Measurements from ENCODE around the gene TCTN2. TPM values are rescaled to one million over a fixed set of nuclear protein-coding genes. Genes with fewer than 3 reads are reported as not detected.

TCTN2 gene
- total and polyA plus RNA-seq, 10 of the 15 experiments (the other 5 are each of a cell fraction or from before 2014, with no cell fraction given) = 0.55 to 5.5 (median 3.3) TPM

DNA sequence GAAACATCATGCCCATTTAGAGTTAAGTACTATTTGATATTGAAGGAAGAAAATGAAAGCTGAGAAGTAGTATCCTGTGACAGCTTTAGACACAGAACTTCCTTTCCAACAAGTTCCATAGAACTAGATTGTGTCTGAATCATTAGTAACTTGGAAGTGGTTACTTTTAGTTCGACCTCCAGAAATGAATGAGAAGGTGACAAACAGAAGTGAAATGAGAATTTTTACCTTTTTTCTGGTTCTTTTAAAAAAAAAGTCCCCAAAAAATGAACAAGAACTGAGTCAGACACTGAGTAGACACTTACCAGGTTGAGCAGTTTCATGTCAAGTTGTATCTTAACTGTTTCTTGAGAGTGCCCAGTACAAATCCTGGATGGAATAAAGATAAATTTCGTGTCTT lies 44.3 kb downstream of the TCTN2 start (continued):
- TF ChIP-seq, protein P1, sequence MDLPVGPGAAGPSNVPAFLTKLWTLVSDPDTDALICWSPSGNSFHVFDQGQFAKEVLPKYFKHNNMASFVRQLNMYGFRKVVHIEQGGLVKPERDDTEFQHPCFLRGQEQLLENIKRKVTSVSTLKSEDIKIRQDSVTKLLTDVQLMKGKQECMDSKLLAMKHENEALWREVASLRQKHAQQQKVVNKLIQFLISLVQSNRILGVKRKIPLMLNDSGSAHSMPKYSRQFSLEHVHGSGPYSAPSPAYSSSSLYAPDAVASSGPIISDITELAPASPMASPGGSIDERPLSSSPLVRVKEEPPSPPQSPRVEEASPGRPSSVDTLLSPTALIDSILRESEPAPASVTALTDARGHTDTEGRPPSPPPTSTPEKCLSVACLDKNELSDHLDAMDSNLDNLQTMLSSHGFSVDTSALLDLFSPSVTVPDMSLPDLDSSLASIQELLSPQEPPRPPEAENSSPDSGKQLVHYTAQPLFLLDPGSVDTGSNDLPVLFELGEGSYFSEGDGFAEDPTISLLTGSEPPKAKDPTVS (IDR thresholded peaks at IDR 0.05; ENCODE audit: low read depth, low read length) = no peak
- TF ChIP-seq CBX3 (IDR thresholded peaks at IDR 0.05; ENCODE audit: borderline replicate concordance, low read depth) (no peak), FOXM1 (IDR thresholded peaks at IDR 0.05; ENCODE audit: low read depth, low read length) (peak; percentile 15; the same call in 1 of the 2 replicates), CREM (IDR thresholded peaks at IDR 0.05; ENCODE audit: low read depth) (no peak), IRF4 (IDR thresholded peaks at IDR 0.05; ENCODE audit: low read depth, low read length) (0 out of 2 replicates have a peak, but pooled peaks have one; percentile 7), CBX5 (IDR thresholded peaks at IDR 0.05; ENCODE audit: low read depth) (no peak), MEF2A (IDR thresholded peaks at IDR 0.05; ENCODE audit: insufficient read depth, low read depth, low read length) (0 out of 2 replicates have a peak, but pooled peaks have one; percentile 20)

DNA sequence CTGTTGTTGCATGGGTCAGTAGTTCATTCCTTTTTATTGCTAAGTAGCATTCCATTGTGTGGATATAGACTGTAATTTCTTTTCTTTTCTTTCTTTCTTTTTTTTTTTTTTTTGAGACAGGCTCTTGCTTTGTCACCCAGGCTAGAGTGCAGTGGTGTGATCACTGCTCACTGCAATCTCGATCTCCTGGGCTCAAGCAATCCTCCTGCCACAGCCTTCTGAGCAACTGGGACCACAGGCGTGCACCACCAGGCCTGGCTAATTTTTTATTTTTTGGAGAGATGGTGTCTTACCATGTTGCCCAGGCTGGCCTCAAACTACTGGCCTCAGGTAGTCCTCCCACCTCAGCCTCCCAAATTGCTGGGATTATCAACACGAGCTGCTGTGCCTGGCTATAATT lies 46.4 kb downstream of the TCTN2 start:
- WGBS (ENCODE audit: insufficient coverage, insufficient replicate concordance, low lambda C conversion rate, missing lambda C conversion rate) = 93% methylated on average over 3 of the region's 3 CpGs
- no peak overlapping the region for H2AFZ ChIP-seq (ENCODE audit: control insufficient read depth, low read depth, low read length)
- BruUV-seq (replicated peaks) = no TSS peak
- CTCF ChIA-PET = interaction anchor here (1.0 to 1.4 kb wide), 2 partner anchors 34 to 125 kb away, joined by 3 read pairs; no protein-coding TSS in a partner anchor
- H3K79me2 ChIP-seq (ENCODE audit: control insufficient read depth, insufficient read depth, low read length) = peaks cover 32% of the 10 kb centered on the region
- H3K27me3 ChIP-seq (replicated peaks in 1 of 2; ENCODE audit: control insufficient read depth in 2 of 2, insufficient read depth in 2 of 2, low read length in 1 of 2) = no peaks in the 10 kb centered on the region
- H3K4me3 ChIP-seq = no peak overlapping the region
- intact Hi-C loops (cut with micrococcal nuclease; ENCODE audit: unreplicated experiment) = no loop called here
- H3K4me1 ChIP-seq (ENCODE audit: control insufficient read depth, insufficient read depth, low read length) = peaks cover 15% of the 10 kb centered on the region
- TF ChIP-seq YY1 (IDR thresholded peaks at IDR 0.05; ENCODE audit: low read depth, low read length) (no peak), SMC3 (IDR thresholded peaks at IDR 0.05; ENCODE audit: borderline replicate concordance, low read length) (no peak), BHLHE40 (IDR thresholded peaks at IDR 0.05; ENCODE audit: borderline replicate concordance in 1 of 2, low read depth in 2 of 2, low read length in 1 of 2) (no peak), EED (IDR thresholded peaks at IDR 0.05; ENCODE audit: low read depth) (no peak), JUNB (IDR thresholded peaks at IDR 0.05) (no peak), RELA (IDR thresholded peaks at IDR 0.05; ENCODE audit: borderline replicate concordance, partially characterized antibody) (no peak), SREBF1 (IDR thresholded peaks at IDR 0.05; ENCODE audit: low read length) (no peak), GABPA (IDR thresholded peaks at IDR 0.05; ENCODE audit: low read depth) (no peak), NFXL1 (IDR thresholded peaks at IDR 0.05; ENCODE audit: borderline replicate concordance) (no peak), GATAD2B (conservative IDR thresholded peaks at IDR 0.05; ENCODE audit: low read depth) (no peak)
- TF ChIP-seq, protein P2, sequence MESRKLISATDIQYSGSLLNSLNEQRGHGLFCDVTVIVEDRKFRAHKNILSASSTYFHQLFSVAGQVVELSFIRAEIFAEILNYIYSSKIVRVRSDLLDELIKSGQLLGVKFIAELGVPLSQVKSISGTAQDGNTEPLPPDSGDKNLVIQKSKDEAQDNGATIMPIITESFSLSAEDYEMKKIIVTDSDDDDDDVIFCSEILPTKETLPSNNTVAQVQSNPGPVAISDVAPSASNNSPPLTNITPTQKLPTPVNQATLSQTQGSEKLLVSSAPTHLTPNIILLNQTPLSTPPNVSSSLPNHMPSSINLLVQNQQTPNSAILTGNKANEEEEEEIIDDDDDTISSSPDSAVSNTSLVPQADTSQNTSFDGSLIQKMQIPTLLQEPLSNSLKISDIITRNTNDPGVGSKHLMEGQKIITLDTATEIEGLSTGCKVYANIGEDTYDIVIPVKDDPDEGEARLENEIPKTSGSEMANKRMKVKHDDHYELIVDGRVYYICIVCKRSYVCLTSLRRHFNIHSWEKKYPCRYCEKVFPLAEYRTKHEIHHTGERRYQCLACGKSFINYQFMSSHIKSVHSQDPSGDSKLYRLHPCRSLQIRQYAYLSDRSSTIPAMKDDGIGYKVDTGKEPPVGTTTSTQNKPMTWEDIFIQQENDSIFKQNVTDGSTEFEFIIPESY (IDR thresholded peaks at IDR 0.05) = no peak
- TF ChIP-seq, protein P3, sequence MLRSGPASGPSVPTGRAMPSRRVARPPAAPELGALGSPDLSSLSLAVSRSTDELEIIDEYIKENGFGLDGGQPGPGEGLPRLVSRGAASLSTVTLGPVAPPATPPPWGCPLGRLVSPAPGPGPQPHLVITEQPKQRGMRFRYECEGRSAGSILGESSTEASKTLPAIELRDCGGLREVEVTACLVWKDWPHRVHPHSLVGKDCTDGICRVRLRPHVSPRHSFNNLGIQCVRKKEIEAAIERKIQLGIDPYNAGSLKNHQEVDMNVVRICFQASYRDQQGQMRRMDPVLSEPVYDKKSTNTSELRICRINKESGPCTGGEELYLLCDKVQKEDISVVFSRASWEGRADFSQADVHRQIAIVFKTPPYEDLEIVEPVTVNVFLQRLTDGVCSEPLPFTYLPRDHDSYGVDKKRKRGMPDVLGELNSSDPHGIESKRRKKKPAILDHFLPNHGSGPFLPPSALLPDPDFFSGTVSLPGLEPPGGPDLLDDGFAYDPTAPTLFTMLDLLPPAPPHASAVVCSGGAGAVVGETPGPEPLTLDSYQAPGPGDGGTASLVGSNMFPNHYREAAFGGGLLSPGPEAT (IDR thresholded peaks at IDR 0.05; ENCODE audit: low read depth) = no peak
- no peaks in the 10 kb centered on the region for H3K9me3 ChIP-seq (replicated peaks; ENCODE audit: control insufficient read depth, insufficient read depth, low read length)
- in situ Hi-C loops (cut with MboI) = no loop called here
- peaks cover 0 to 2% of the 10 kb centered on the region in 2 experiments; a peak in 3 of 4 replicates for H3K36me3 ChIP-seq (ENCODE audit: control insufficient read depth in 2 of 2, insufficient read depth in 2 of 2, low read length in 1 of 2)
- no peak for FAIRE-seq
- SMC1A ChIA-PET (ENCODE audit: uncharacterized antibody, unreplicated experiment) = interaction anchor here (0.6 to 1.4 kb wide), 3 partner anchors 9 to 55 kb away, joined by 3 read pairs; no protein-coding TSS in a partner anchor
- POLR2A ChIA-PET = interaction anchor here (0.7 to 1.2 kb wide), 2 partner anchors 8 to 1660 kb away, joined by 4 read pairs; no protein-coding TSS in a partner anchor
- no peak for DNase-seq (ENCODE audit: low read depth, low spot score)
- H3K27ac ChIP-seq (ENCODE audit: control insufficient read depth, insufficient read depth) = no peak overlapping the region
- H3K4me2 ChIP-seq (ENCODE audit: control insufficient read depth, insufficient read depth) = no peak overlapping the region
- H4K20me1 ChIP-seq (ENCODE audit: control insufficient read depth, insufficient read depth) = no peaks in the 10 kb centered on the region
- no peak for ATAC-seq
- RAD21 ChIA-PET (ENCODE audit: unreplicated experiment) = no interaction called here
- no peak overlapping the region for H3K9ac ChIP-seq (ENCODE audit: control insufficient read depth, insufficient read depth, low read length)
